ENCODE results near the gene FTO. TPM values are rescaled to one million over a fixed set of nuclear protein-coding genes. Genes with fewer than 3 reads are reported as not detected.

Gene FTO
- total RNA-seq, 1 donor from 2014 or later, result 50.2 TPM

DNA sequence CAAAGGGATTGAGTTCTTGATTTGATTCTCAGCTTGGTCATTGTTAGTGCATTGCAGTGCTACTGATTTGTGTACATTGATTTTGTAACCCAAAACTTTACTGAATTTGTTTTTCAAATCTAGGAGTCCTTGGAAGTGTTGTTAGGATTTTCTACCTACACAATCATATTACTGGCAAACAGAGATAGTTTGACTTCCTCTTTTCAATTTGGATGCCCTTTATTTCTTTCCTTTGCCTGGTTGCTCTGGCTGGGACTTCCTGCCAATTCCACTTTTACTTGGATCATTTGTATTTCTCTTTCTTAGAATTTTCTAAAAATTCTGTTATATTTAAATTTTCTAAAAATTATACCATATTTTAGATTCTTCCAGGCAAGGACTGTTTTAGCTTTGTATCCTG lies 151.1 kb downstream of the FTO start:
- Histone ChIP-seq H3K27me3 (no peaks in the 10 kb centered on the region), H3K36me3 (peaks cover 0 to under 1% of the 10 kb centered on the region in 2 donors), H3K4me3 (no peak overlapping the region), H3K4me1 (no peaks in the 10 kb centered on the region), H3K9me3 (no peaks in the 10 kb centered on the region), H3K27ac (no peak overlapping the region)
- intact Hi-C loops (cut with DNase I), result no loop called here
- no peak for DNase-seq (ENCODE audit: low spot score in 2 of 2)
- TF ChIP-seq, protein P1, sequence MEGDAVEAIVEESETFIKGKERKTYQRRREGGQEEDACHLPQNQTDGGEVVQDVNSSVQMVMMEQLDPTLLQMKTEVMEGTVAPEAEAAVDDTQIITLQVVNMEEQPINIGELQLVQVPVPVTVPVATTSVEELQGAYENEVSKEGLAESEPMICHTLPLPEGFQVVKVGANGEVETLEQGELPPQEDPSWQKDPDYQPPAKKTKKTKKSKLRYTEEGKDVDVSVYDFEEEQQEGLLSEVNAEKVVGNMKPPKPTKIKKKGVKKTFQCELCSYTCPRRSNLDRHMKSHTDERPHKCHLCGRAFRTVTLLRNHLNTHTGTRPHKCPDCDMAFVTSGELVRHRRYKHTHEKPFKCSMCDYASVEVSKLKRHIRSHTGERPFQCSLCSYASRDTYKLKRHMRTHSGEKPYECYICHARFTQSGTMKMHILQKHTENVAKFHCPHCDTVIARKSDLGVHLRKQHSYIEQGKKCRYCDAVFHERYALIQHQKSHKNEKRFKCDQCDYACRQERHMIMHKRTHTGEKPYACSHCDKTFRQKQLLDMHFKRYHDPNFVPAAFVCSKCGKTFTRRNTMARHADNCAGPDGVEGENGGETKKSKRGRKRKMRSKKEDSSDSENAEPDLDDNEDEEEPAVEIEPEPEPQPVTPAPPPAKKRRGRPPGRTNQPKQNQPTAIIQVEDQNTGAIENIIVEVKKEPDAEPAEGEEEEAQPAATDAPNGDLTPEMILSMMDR (IDR thresholded peaks at IDR 0.05), result no peak

DNA sequence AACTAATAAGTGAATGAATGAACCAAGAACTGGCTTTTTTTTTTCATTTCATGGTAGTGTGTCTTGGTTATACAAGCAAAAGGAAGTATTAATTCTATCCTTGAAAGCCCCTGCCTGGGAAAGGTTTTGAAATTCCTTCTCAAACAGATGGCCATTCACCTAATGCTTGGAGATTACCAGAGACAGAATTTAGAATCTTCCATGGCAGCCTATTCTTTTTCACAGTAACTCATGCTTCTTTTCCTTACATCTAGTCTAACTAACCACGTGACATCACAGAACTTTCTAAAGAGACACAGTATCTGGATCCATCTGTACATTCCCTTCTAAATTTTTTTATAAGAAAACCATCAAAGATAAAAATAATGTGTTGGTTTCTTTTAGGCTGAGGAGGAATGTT lies 151.6 kb downstream of the FTO start:
- TF ChIP-seq, protein P1 (IDR thresholded peaks at IDR 0.05), result no peak
- Histone ChIP-seq H3K9me3 (no peaks in the 10 kb centered on the region), H3K36me3 (no peaks in the 10 kb centered on the region), H3K4me1 (no peaks in the 10 kb centered on the region), H3K27me3 (no peaks in the 10 kb centered on the region), H3K4me3 (no peak overlapping the region), H3K27ac (no peak overlapping the region)
- no peak for DNase-seq (ENCODE audit: low spot score in 2 of 2)
- intact Hi-C loops (cut with DNase I), result no loop called here

DNA sequence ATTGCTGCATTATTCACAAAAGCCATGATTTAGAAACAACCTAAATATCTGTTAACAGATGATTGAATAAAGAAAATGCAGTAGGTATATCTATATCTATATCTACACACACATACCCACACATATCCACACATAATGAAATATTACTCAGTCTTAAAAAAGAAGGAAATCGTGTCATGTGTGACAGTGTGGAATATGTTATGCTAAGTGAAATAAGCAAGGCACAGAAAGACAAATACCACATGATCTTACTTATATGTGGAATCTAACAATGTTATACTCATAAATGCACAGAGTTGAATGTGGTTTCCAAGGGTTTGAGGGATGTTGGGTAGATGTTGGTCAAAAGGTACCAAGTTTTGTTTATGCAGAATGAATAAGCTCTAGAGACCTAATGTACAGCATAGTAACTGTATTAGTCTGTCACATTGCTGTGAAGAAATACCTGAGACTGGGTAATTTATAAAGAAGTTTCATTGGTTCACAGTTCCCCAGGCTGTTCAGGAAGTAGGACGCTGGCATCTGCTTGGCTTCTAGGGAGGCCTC lies 156.1 kb downstream of the FTO start:
- Histone ChIP-seq H3K4me3 (no peak overlapping the region), H3K27ac (no peak overlapping the region), H3K9me3 (no peaks in the 10 kb centered on the region), H3K4me1 (no peaks in the 10 kb centered on the region), H3K36me3 (peaks cover 0 to 9% of the 10 kb centered on the region in 2 donors), H3K27me3 (no peaks in the 10 kb centered on the region)
- TF ChIP-seq, protein P1 (IDR thresholded peaks at IDR 0.05), result no peak
- intact Hi-C loops (cut with DNase I), result no loop called here
- DNase-seq (ENCODE audit: low spot score in 2 of 2), result no peak

DNA sequence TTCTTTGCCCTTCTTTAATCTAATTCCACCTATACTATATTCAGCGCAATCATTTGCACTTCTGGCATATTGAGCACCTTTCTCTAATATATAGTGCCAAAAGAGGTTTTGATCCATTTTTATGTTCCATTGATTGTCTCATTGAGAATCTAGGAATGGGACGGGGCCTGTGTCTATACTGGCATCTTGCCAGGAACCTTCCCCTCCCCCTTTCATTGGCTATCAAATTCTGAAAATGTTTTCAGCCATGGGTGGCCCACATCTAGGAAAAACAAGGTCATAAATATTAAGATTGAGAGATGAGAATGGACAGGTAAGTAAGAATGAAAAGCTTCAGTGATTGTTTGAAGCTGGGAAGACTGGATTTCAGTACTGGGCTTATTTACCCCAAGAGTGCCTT lies 159.9 kb downstream of the FTO start:
- H3K27me3 ChIP-seq, result no peaks in the 10 kb centered on the region
- H3K36me3 ChIP-seq, result peaks cover 0 to 9% of the 10 kb centered on the region in 2 donors
- intact Hi-C loops (cut with DNase I), result no loop called here
- TF ChIP-seq, protein P1 (IDR thresholded peaks at IDR 0.05), result no peak
- H3K27ac ChIP-seq, result no peak overlapping the region
- H3K9me3 ChIP-seq, result no peaks in the 10 kb centered on the region
- H3K4me1 ChIP-seq, result no peaks in the 10 kb centered on the region
- H3K4me3 ChIP-seq, result no peak overlapping the region
- no peak for DNase-seq (ENCODE audit: low spot score in 2 of 2)

DNA sequence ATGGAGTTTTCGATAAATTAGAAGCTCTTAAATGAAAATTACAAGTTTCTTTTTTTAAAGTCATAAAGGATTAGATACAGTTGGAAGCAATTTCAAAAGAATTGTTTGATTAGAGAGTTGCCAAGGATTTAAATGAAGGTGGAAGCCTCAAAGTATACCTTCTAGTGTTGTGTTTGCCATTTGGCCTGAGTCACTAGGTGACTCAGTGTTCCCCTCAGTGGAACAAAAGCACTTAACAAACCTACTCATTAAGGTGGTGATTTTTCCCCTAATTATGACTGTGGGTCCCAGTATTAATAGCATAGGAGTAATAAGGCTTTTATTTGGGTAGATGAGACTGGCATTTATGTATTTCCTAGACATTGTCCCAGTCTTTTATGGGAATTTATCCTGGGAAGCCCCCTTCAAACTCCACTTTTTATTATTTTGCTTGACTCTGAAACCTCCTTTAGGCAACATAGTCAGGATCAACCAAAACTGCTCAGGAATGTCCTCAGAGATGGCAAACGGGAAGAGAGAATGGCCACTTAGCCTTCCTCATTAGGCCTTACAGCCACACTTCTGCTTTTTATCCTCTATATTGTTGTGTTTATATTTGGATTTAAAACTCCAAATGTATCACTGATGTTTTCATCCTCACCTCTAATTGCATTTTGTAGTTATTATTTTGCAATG lies 161.0 kb downstream of the FTO start:
- no peak for DNase-seq (ENCODE audit: low spot score in 2 of 2)
- H3K4me3 ChIP-seq, result no peak overlapping the region
- no peaks in the 10 kb centered on the region for H3K9me3 ChIP-seq
- TF ChIP-seq, protein P1 (IDR thresholded peaks at IDR 0.05), result no peak
- H3K27me3 ChIP-seq, result no peaks in the 10 kb centered on the region
- no peak overlapping the region for H3K27ac ChIP-seq
- intact Hi-C loops (cut with DNase I), result no loop called here
- peaks cover 0 to 9% of the 10 kb centered on the region in 2 donors for H3K36me3 ChIP-seq
- no peaks in the 10 kb centered on the region for H3K4me1 ChIP-seq
